ENCODE measurements around the gene BZW2. TPM values are rescaled to one million over a fixed set of nuclear protein-coding genes. Genes with fewer than 3 reads are reported as not detected.

BZW2 gene
- polyA plus RNA-seq, 1 donor: 84.2 TPM

GRCh38 chr7:16753102-16753931 lies 107.3 kb downstream of the BZW2 start, which contains the start of gene TSPAN13:
TSPAN13 (plus strand) TSS chr7:16753755; CDS start chr7:16753968, 213 bp downstream.
- DNase-seq: peak; percentile 81

- peak; percentile 37 for DNase-seq
Measured at GRCh38 chr7:16753932-16754855, 108.2 kb downstream of the BZW2 start.

- DNase-seq: no peak
Measured at GRCh38 chr7:16754856-16755317, 108.9 kb downstream of the BZW2 start.

GRCh38 chr7:16755397-16755796 lies 109.4 kb downstream of the BZW2 start:
- DNase-seq: no peak

Other genes starting within 250 kb of the BZW2 start
- 6.0 TPM for gene CRPPA, start 224.6 kb upstream of the BZW2 start, polyA plus RNA-seq (ENCODE audit: insufficient read length)
- 47.8 TPM for gene SOSTDC1, start 180.4 kb upstream of the BZW2 start, polyA plus RNA-seq (ENCODE audit: insufficient read length)
- not detected for gene LRRC72, start 119.4 kb upstream of the BZW2 start, polyA plus RNA-seq (ENCODE audit: insufficient read length)
- 34.6 TPM for gene ANKMY2, start 427 bp upstream of the BZW2 start, polyA plus RNA-seq (ENCODE audit: insufficient read length)
- gene TSPAN13, start 107.6 kb downstream of the BZW2 start, polyA plus RNA-seq (ENCODE audit: insufficient read length): 24.0 TPM
- 60.8 TPM for gene AGR2, start 158.8 kb downstream of the BZW2 start, polyA plus RNA-seq (ENCODE audit: insufficient read length)
- 1.3 TPM for gene AGR3, start 235.8 kb downstream of the BZW2 start, polyA plus RNA-seq (ENCODE audit: insufficient read length)